Esophagus mucosa (tissue), 1 donor: ENCODE data around the gene GLCCI1. TPM values are rescaled to one million over a fixed set of nuclear protein-coding genes. Genes with fewer than 3 reads are reported as not detected.

Experiments used
- ATAC-seq: fragments of 200-7000 bp; cut with Tn5 transposase; one replicate; pipeline ENCODE4 v1.9.1; 2020
- total RNA-seq: library from RNA; stranded (reverse); gene quantifications from one replicate; pipeline ENCODE4 v1.2.4, GENCODE V29; 2023
- donor health status: DM: yes; HTN: yes; CAD: no.

The GLCCI1 gene
- total RNA-seq, 1 donor from 2014 or later: 2.7 TPM

- no peak for ATAC-seq
These were observed 165.6 kb downstream of the GLCCI1 start for GRCh38 chr7:8134089-8134733.

- no peak for ATAC-seq
These were observed 166.8 kb downstream of the GLCCI1 start for GRCh38 chr7:8135417-8135816.

- no peak for ATAC-seq
These were observed 167.6 kb downstream of the GLCCI1 start for GRCh38 chr7:8136051-8136730.
